KG1 (cell line): ENCODE results near the gene LKAAEAR1.

Experiments
- DNase-seq: peaks from one replicate; lab custom pipeline; 2025; lab: John Stamatoyannopoulos, UW

LKAAEAR1 gene

GRCh38 chr20:64078934-64079272 lies 5.3 kb downstream of the LKAAEAR1 start:
- DNase-seq: no peak

GRCh38 chr20:64077876-64078551 lies 6.2 kb downstream of the LKAAEAR1 start:
- peak; percentile 67 for DNase-seq

GRCh38 chr20:64077541-64077875 lies 6.7 kb downstream of the LKAAEAR1 start:
- DNase-seq: no peak

GRCh38 chr20:64077094-64077493 lies 7.1 kb downstream of the LKAAEAR1 start:
- peak; percentile 78 for DNase-seq

GRCh38 chr20:64076061-64076997 lies 7.9 kb downstream of the LKAAEAR1 start:
- DNase-seq: no peak

GRCh38 chr20:64075556-64075955 lies 8.6 kb downstream of the LKAAEAR1 start:
- DNase-seq: no peak

- DNase-seq: no peak
Measured at GRCh38 chr20:64074963-64075362, 9.2 kb downstream of the LKAAEAR1 start.

- no peak for DNase-seq
Measured at GRCh38 chr20:64074184-64074789, 9.9 kb downstream of the LKAAEAR1 start.

- DNase-seq: no peak
Measured at GRCh38 chr20:64073476-64074183, 10.6 kb downstream of the LKAAEAR1 start.

GRCh38 chr20:64072498-64073063 lies 11.6 kb downstream of the LKAAEAR1 start:
- no peak for DNase-seq

GRCh38 chr20:64071341-64072332 lies 12.6 kb downstream of the LKAAEAR1 start:
- DNase-seq: no peak

GRCh38 chr20:64070244-64070993 lies 13.8 kb downstream of the LKAAEAR1 start:
- no peak for DNase-seq

GRCh38 chr20:64069614-64070243 lies 14.5 kb downstream of the LKAAEAR1 start:
- no peak for DNase-seq

- no peak for DNase-seq
Measured at GRCh38 chr20:64069209-64069613, 15.0 kb downstream of the LKAAEAR1 start.

- no peak for DNase-seq
Measured at GRCh38 chr20:64068386-64069208, 15.6 kb downstream of the LKAAEAR1 start.

GRCh38 chr20:64067733-64068307 lies 16.4 kb downstream of the LKAAEAR1 start:
- no peak for DNase-seq

- DNase-seq: no peak
Measured at GRCh38 chr20:64067005-64067632, 17.1 kb downstream of the LKAAEAR1 start.

GRCh38 chr20:64065974-64066343 lies 18.2 kb downstream of the LKAAEAR1 start:
- DNase-seq: no peak
